ENCODE data around the gene BRSK1. TPM values are rescaled to one million over a fixed set of nuclear protein-coding genes. Genes with fewer than 3 reads are reported as not detected.

The BRSK1 gene
- 31.8 TPM for polyA plus RNA-seq (2012; ENCODE audit: insufficient read length, low read depth)

DNA sequence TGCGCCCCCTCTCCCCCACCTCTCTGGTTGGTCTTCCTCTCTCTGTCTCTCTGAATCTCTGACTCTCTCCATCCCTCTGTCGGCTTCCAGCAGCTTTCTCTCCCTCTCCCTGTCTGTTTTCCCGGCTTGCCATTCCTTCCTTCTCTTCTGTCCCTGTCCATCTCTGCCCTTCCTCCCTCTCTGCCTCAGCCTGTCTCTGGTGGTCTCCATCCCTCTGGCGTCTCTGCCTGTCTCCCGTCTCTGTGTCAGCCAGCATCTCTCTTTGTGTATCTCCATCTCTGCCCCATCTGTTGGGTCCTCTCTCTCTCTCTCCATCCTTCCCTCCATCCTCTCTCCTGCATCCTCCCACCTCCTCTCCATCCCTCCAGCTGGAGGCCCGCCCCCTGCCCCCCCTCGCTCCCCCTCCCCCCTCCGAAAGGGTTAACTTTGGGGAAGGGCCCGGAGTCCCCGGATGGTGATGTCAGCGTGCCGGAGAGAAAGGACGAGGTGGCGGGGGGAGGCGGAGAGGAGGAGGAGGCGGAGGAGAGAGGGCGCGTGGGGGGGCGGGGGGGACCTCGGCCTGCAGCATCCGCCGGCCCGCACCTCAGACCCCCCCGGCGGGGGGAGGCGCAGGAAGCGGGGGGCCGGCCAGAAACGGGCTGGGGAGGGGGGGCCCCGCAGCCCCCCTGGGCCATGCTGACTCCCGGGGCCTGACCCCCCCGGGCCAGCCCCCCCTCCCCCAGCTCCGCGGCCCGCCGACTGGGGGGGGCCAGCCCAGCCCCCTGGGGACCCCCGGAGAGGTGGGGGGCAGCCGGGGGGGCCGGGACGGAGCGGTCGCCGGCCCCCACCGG, at the start of gene BRSK1:
Gene BRSK1 (plus strand): TSS at position 450 of the 830 bp plus-strand sequence. CDS start 446 bp downstream, outside the sequence.
- TF ChIP-seq POLR2AphosphoS5 (IDR thresholded peaks at IDR 0.05; ENCODE audit: low read depth, low read length): no peak

DNA sequence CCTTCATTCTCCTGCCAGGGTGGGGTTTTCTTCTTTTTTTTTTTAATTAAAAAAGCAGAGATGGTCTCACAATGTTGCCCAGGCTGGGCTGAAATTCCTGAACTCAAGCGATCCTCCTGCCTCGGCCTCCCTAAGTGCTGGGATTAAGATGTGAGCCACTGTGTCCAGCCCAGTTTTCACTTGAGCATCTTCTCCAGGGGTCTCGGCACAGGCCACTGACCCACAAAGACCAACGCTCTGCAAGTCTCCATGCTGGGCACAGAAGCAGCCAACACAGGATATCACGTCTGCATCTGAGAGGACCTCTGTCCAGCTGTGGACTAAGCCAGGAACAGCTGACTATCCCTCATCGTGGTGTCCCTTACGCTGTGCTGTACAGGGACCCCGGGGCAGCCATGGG, 45.8 kb upstream of the BRSK1 start:
- TF ChIP-seq POLR2AphosphoS5 (IDR thresholded peaks at IDR 0.05; ENCODE audit: low read depth, low read length) (no peak), TAF1 (IDR thresholded peaks at IDR 0.05; ENCODE audit: borderline replicate concordance, insufficient read depth, low read length) (no peak), SIN3A (IDR thresholded peaks at IDR 0.05; ENCODE audit: borderline replicate concordance, insufficient read depth, low read length) (no peak), FOXP2 (optimal IDR thresholded peaks at IDR 0.05; ENCODE audit: borderline replicate concordance, extremely low read depth, extremely low read length, insufficient read depth) (no peak)
- TF ChIP-seq, protein P1, sequence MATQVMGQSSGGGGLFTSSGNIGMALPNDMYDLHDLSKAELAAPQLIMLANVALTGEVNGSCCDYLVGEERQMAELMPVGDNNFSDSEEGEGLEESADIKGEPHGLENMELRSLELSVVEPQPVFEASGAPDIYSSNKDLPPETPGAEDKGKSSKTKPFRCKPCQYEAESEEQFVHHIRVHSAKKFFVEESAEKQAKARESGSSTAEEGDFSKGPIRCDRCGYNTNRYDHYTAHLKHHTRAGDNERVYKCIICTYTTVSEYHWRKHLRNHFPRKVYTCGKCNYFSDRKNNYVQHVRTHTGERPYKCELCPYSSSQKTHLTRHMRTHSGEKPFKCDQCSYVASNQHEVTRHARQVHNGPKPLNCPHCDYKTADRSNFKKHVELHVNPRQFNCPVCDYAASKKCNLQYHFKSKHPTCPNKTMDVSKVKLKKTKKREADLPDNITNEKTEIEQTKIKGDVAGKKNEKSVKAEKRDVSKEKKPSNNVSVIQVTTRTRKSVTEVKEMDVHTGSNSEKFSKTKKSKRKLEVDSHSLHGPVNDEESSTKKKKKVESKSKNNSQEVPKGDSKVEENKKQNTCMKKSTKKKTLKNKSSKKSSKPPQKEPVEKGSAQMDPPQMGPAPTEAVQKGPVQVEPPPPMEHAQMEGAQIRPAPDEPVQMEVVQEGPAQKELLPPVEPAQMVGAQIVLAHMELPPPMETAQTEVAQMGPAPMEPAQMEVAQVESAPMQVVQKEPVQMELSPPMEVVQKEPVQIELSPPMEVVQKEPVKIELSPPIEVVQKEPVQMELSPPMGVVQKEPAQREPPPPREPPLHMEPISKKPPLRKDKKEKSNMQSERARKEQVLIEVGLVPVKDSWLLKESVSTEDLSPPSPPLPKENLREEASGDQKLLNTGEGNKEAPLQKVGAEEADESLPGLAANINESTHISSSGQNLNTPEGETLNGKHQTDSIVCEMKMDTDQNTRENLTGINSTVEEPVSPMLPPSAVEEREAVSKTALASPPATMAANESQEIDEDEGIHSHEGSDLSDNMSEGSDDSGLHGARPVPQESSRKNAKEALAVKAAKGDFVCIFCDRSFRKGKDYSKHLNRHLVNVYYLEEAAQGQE (IDR thresholded peaks at IDR 0.05; ENCODE audit: insufficient read depth in 1 of 2, low read depth in 2 of 2, low read length in 2 of 2): no peak

DNA sequence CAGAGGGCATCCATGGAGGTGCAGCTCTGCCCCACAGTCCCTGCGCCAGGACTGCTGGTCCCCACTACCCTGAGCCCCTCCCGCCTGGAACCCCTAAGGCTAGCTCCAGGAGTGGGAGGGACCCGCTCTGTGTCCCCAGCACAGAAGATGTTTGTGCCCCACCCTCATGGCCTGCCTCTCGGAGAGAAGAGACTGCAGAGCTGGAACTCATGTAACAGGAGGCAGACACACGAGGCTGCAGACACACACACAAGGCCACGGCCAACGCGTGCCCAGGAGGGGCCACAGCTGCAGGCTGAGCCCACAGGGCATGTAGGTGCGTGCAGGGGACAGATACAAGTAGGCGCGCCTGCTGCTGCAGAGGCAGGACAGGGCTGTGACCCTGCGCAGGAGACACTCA, 44.8 kb upstream of the BRSK1 start:
- TF ChIP-seq SIN3A (IDR thresholded peaks at IDR 0.05; ENCODE audit: borderline replicate concordance, insufficient read depth, low read length) (no peak), TAF1 (IDR thresholded peaks at IDR 0.05; ENCODE audit: borderline replicate concordance, insufficient read depth, low read length) (no peak), FOXP2 (optimal IDR thresholded peaks at IDR 0.05; ENCODE audit: borderline replicate concordance, extremely low read depth, extremely low read length, insufficient read depth) (no peak), POLR2AphosphoS5 (IDR thresholded peaks at IDR 0.05; ENCODE audit: low read depth, low read length) (no peak)
- TF ChIP-seq, protein P1 (IDR thresholded peaks at IDR 0.05; ENCODE audit: insufficient read depth in 1 of 2, low read depth in 2 of 2, low read length in 2 of 2): no peak

DNA sequence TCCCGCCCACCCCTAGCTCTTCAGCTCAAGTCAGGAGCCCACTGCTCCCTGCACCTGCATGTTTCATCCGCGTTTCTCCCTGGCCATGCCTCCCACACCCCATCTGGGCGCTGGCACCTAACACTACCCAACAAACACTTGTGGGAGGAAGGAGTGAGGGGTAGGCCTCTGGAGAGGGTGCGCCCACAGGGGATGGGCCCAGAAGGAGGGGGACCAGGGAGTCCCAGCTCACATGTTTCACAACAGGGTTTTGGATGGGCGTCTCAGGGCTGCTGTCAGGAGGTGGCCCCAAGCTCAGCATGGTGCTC, 43.1 kb upstream of the BRSK1 start:
- TF ChIP-seq, protein P1 (IDR thresholded peaks at IDR 0.05; ENCODE audit: insufficient read depth in 1 of 2, low read depth in 2 of 2, low read length in 2 of 2): no peak
- TF ChIP-seq FOXP2 (optimal IDR thresholded peaks at IDR 0.05; ENCODE audit: borderline replicate concordance, extremely low read depth, extremely low read length, insufficient read depth) (no peak), TAF1 (IDR thresholded peaks at IDR 0.05; ENCODE audit: borderline replicate concordance, insufficient read depth, low read length) (no peak), SIN3A (IDR thresholded peaks at IDR 0.05; ENCODE audit: borderline replicate concordance, insufficient read depth, low read length) (no peak), POLR2AphosphoS5 (IDR thresholded peaks at IDR 0.05; ENCODE audit: low read depth, low read length) (no peak)

DNA sequence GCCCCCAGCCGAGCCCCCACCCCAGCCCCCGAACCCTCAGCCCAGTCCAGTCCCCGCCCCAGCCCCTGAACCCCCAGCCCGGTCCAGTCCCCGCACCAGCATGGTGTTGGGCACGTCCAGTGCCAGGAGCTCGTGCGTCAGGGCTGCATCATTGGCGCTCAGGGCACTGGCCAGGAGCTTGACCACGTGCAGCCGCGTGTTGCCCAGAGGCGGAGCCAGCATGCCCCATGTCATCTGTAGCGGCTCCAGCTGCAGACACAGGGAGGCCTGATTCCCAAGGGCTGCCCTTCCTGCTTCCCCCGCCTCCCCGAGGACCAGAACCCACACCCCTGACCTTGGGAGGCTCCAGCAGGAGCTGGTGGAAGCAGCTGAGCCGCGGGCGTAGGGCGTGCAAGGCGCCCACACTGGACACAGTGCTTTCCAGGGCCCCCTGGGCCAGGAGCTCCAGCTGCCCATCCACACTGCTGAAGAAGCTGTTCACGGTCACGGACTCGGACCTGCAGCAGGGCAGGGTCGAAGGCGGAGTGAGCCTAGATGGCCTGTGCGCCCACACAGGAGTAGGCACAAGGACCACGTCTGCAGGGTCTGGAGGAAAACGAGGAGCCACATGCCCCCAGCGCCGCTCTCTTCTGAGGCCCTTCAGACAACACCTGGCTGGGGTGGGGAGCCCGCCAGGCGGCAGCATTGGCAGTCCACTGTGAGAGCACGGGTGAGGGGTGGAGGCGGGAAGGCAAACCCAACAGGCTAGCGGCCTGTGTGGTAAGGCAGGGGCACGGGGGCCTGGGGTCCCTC, 42.5 kb upstream of the BRSK1 start:
- no peak for TF ChIP-seq SIN3A (IDR thresholded peaks at IDR 0.05; ENCODE audit: borderline replicate concordance, insufficient read depth, low read length)
- TF ChIP-seq TAF1 (IDR thresholded peaks at IDR 0.05; ENCODE audit: borderline replicate concordance, insufficient read depth, low read length): no peak
- TF ChIP-seq, protein P1 (IDR thresholded peaks at IDR 0.05; ENCODE audit: insufficient read depth in 1 of 2, low read depth in 2 of 2, low read length in 2 of 2): no peak
